Uterus (tissue), 2 donors: ENCODE measurements around the gene SOAT1.

ENCODE experiments used
- CTCF ChIP-seq, 4 experiments: fragments of 200-600 bp in 2 of 4; fragments of 450-650 bp in 2 of 4; sonication (generic) in 2 of 4; IDR thresholded peaks; one replicate each; pipeline ENCODE4 v1.5.1; 2016 to 2019; ENCODE audit warnings: antibody characterized with exemption in 4 of 4, mild to moderate bottlenecking in 2 of 4, moderate library complexity in 1 of 4
- POLR2A ChIP-seq, 2 donors: fragments of 450-650 bp; IDR thresholded peaks; one replicate each; pipeline ENCODE4 v1.6.1; 2016; ENCODE audit warnings: antibody characterized with exemption in 2 of 2, mild to moderate bottlenecking in 1 of 2, moderate library complexity in 1 of 2

- no peak for TF ChIP-seq POLR2A (IDR thresholded peaks at IDR 0.05)
- no peak for TF ChIP-seq CTCF (IDR thresholded peaks at IDR 0.05)
These were observed 16.7 kb downstream of the SOAT1 start for GRCh38 chr1:179310291-179310690.
